ENCODE measurements around the gene ROR2.

GRCh38 chr9:91591627-91592026 is 358.4 kb downstream of the ROR2 start:
- TF ChIP-seq POLR2A (IDR thresholded peaks at IDR 0.05; ENCODE audit: low read depth) (no peak), EP300 (IDR thresholded peaks at IDR 0.05) (no peak)
- TF ChIP-seq, protein P1, sequence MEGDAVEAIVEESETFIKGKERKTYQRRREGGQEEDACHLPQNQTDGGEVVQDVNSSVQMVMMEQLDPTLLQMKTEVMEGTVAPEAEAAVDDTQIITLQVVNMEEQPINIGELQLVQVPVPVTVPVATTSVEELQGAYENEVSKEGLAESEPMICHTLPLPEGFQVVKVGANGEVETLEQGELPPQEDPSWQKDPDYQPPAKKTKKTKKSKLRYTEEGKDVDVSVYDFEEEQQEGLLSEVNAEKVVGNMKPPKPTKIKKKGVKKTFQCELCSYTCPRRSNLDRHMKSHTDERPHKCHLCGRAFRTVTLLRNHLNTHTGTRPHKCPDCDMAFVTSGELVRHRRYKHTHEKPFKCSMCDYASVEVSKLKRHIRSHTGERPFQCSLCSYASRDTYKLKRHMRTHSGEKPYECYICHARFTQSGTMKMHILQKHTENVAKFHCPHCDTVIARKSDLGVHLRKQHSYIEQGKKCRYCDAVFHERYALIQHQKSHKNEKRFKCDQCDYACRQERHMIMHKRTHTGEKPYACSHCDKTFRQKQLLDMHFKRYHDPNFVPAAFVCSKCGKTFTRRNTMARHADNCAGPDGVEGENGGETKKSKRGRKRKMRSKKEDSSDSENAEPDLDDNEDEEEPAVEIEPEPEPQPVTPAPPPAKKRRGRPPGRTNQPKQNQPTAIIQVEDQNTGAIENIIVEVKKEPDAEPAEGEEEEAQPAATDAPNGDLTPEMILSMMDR (IDR thresholded peaks at IDR 0.05) = no peak
